Testis (tissue), 3 donors: Measurements from ENCODE around the gene C6orf89. TPM values are rescaled to one million over a fixed set of nuclear protein-coding genes. Genes with fewer than 3 reads are reported as not detected.

Experiments
- DNase-seq: peaks from one replicate; pipeline ENCODE4 v3.0.0-alpha.2; 2019
- H3K27ac ChIP-seq, 2 donors: fragments of 200-600 bp; sonication (generic); one replicate each; pipeline ENCODE4 v1.5.1; 2019
- H3K27me3 ChIP-seq: fragments of 200-600 bp; sonication (generic); one replicate; pipeline ENCODE4 v1.5.1; 2019
- H3K36me3 ChIP-seq: fragments of 200-600 bp; sonication (generic); one replicate; pipeline ENCODE4 v1.5.1; 2017; ENCODE audit warnings: low read depth; ENCODE audit errors: missing control alignments
- H3K4me1 ChIP-seq: fragments of 200-600 bp; sonication (generic); one replicate; pipeline ENCODE4 v1.5.1; 2019
- H3K4me3 ChIP-seq, 2 donors: fragments of 200-600 bp; sonication (generic); one replicate each; pipeline ENCODE4 v1.5.1; 2017 to 2019
- H3K9me3 ChIP-seq: fragments of 200-600 bp; sonication (generic); one replicate; pipeline ENCODE4 v1.5.1; 2017
- POLR2A ChIP-seq: fragments of 450-650 bp; IDR thresholded peaks from one replicate; pipeline ENCODE4 v1.6.1; 2017; ENCODE audit warnings: antibody characterized with exemption, mild to moderate bottlenecking, moderate library complexity
- WGBS, 2 donors: methylation state at CpG; one replicate each; pipeline ENCODE4 v1.1.5; 2018; 5-methylcytosine and 5-hydroxymethylcytosine counted together
- intact Hi-C: fragments of 100-400 bp; cut with DNase I; formaldehyde crosslinking; loops from one replicate; pipeline ENCODE4 v1.15.1; 2023; ENCODE audit warnings: low total_unique reads
- polyA plus RNA-seq: library from polyadenylated mRNA; stranded (reverse); fragments of 350-450 nt; fragmentation: Illumina TruSeq; extraction: RNeasy Lipid Tissue Mini Kit (QIAGEN cat#74804); gene quantifications from one replicate; pipeline ENCODE4 v1.2.3, GENCODE V29; 2014; ENCODE audit warnings: low read depth, low replicate concordance; ENCODE audit not compliant: insufficient read depth
- total RNA-seq, 2 donors: library from RNA; depleted of rRNA; stranded (reverse); fragments of >200 nt; gene quantifications; one replicate each; pipeline ENCODE4 v1.2.3, GENCODE V29; 2016
- TF ChIP-seq, protein P1 (sequence below), 3 experiments: fragments of 450-650 bp in 2 of 3; fragments of 200-600 bp in 1 of 3; sonication (generic) in 1 of 3; IDR thresholded peaks; one replicate each; pipeline ENCODE4 v1.5.1; 2016 to 2019; ENCODE audit warnings: antibody characterized with exemption in 3 of 3, mild to moderate bottlenecking in 2 of 3, moderate library complexity in 1 of 3

The C6orf89 gene
- total and polyA plus RNA-seq, 3 donors from 2014 or later = 78.9 to 93.6 (median 80.3) TPM

DNA sequence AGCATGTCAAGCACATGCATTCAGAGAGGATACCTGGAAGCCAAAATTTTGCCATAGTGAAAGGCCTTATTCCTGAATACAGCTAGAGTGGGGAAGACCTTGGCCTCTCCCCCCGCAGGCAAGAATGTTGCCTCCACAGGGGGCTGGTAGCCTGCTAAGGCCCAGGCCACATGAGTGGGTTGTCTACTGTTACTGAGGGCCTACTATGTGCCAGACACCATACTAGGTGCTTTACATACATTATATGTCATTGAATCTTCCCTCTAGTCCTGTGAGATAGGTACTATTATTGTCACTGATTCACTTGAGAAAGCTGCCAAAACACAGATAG, 68.1 kb downstream of the C6orf89 start:
- H3K27me3 ChIP-seq = no peaks in the 10 kb centered on the region
- intact Hi-C loops = no loop called here
- H3K9me3 ChIP-seq = no peaks in the 10 kb centered on the region
- no peak overlapping the region for H3K4me3 ChIP-seq
- no peak overlapping the region for H3K27ac ChIP-seq
- peaks cover 5% of the 10 kb centered on the region for H3K4me1 ChIP-seq
- DNase-seq = no peak
- no peak for TF ChIP-seq POLR2A
- TF ChIP-seq, protein P1, sequence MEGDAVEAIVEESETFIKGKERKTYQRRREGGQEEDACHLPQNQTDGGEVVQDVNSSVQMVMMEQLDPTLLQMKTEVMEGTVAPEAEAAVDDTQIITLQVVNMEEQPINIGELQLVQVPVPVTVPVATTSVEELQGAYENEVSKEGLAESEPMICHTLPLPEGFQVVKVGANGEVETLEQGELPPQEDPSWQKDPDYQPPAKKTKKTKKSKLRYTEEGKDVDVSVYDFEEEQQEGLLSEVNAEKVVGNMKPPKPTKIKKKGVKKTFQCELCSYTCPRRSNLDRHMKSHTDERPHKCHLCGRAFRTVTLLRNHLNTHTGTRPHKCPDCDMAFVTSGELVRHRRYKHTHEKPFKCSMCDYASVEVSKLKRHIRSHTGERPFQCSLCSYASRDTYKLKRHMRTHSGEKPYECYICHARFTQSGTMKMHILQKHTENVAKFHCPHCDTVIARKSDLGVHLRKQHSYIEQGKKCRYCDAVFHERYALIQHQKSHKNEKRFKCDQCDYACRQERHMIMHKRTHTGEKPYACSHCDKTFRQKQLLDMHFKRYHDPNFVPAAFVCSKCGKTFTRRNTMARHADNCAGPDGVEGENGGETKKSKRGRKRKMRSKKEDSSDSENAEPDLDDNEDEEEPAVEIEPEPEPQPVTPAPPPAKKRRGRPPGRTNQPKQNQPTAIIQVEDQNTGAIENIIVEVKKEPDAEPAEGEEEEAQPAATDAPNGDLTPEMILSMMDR (IDR thresholded peaks at IDR 0.05) = no peak
- 89 to 100% methylated on average over 1 of the region's 1 CpG for WGBS, 2 donors
- no peaks in the 10 kb centered on the region for H3K36me3 ChIP-seq

GRCh38 chr6:36954262-36954931, 68.6 kb downstream of the C6orf89 start, which contains the start of gene PI16:
Gene PI16 (plus strand): TSS chr6:36954738. CDS start chr6:36954761, 23 bp downstream.
- Histone ChIP-seq H3K4me3 (no peak within 1 kb of the TSS), H3K27ac (no peak within 1 kb of the TSS), H3K36me3 (no peaks in the 10 kb centered on the region), H3K27me3 (no peaks in the 10 kb centered on the region), H3K4me1 (peaks cover 5% of the 10 kb centered on the region), H3K9me3 (no peaks in the 10 kb centered on the region)
- WGBS, 2 donors = 59 to 72% methylated on average over 14 of the region's 14 CpGs
- DNase-seq = no peak
- TF ChIP-seq POLR2A = no peak
- TF ChIP-seq, protein P1 (IDR thresholded peaks at IDR 0.05) = no peak
- intact Hi-C loops = no loop called here

- DNase-seq = no peak
- no peaks in the 10 kb centered on the region for H3K36me3 ChIP-seq
- H3K4me3 ChIP-seq = no peak overlapping the region
- WGBS, 2 donors = 67 to 72% methylated on average over 5 to 6 of the region's 6 CpGs
- intact Hi-C loops = no loop called here
- H3K9me3 ChIP-seq = no peaks in the 10 kb centered on the region
- no peaks in the 10 kb centered on the region for H3K27me3 ChIP-seq
- TF ChIP-seq POLR2A = no peak
- TF ChIP-seq, protein P1 (IDR thresholded peaks at IDR 0.05) = no peak
- peaks cover 5% of the 10 kb centered on the region for H3K4me1 ChIP-seq
- H3K27ac ChIP-seq = no peak overlapping the region
Observed at GRCh38 chr6:36955136-36955535, 69.4 kb downstream of the C6orf89 start.

DNA sequence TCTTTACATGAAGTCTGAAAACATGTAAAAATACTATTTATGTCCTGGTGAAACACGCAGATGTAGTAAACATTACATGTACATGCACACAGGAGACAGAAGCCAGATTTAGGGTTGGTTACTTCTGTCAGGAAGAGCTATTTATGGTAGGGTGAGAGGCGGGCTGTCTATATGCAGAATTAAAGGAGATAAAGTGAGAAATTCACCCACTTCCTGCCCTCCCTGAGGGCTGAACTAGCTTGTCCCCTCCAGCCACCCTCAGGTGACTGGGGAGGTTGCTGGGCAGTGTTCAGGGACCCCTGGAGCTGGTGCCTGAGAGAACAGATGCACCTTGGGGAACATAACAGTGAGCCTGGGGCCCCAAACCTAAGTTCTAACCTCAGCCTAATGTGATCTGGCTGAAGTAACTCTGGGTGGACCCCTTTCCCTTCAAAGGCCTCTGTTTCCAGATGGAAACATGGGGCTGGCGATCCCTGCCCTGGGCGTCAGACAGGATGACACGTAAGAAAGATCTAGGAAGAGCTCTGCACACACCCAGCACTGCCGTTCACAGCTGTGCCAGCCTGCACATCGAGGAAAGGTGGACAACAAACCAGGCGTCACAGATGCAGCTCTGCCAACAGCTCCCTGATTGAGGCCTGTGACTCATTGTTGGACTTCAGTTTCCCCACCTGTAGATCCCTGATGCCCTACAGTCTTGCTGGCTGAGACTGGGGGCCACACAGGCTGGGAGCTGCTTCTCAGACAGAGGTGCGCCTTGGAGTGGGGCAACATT, 70.1 kb downstream of the C6orf89 start:
- Histone ChIP-seq H3K4me1 (peaks cover 5% of the 10 kb centered on the region), H3K27ac (no peak overlapping the region), H3K27me3 (no peaks in the 10 kb centered on the region), H3K4me3 (no peak overlapping the region), H3K36me3 (no peaks in the 10 kb centered on the region), H3K9me3 (no peaks in the 10 kb centered on the region)
- no peak for DNase-seq
- intact Hi-C loops = no loop called here
- WGBS, 2 donors = 64 to 80% methylated on average over 5 to 9 of the region's 9 CpGs
- no peak for TF ChIP-seq POLR2A
- TF ChIP-seq, protein P1 (IDR thresholded peaks at IDR 0.05) = no peak
